Ovary (tissue), 9 donors: Measurements from ENCODE around the gene AQP2. TPM values are rescaled to one million over a fixed set of nuclear protein-coding genes. Genes with fewer than 3 reads are reported as not detected.

Experiments
- DNase-seq, 5 donors: peaks; one replicate each; pipeline ENCODE4 v3.0.0-alpha.2; 2019 to 2020
- H3K27ac ChIP-seq, 2 donors: fragments of 200-600 bp; one replicate each; pipeline versions ENCODE4 v1.5.1 to v1.8.0; 2019 to 2022
- H3K27me3 ChIP-seq: fragments of 200-600 bp; one replicate; pipeline ENCODE4 v1.8.0; 2022
- H3K36me3 ChIP-seq: fragments of 200-600 bp; sonication (generic); one replicate; pipeline ENCODE4 v1.5.1; 2019
- H3K4me1 ChIP-seq: one replicate; pipeline ENCODE4 v1.8.1; 2013; ENCODE audit warnings: mild to moderate bottlenecking, moderate library complexity; ENCODE audit not compliant: insufficient read depth
- H3K4me3 ChIP-seq: fragments of 200-600 bp; sonication (generic); one replicate; pipeline ENCODE4 v1.5.1; 2017
- H3K9me3 ChIP-seq, 2 donors: fragments of 200-600 bp in 1 of 2; sonication (generic) in 1 of 2; one replicate each; pipeline versions ENCODE4 v1.5.1 to v1.8.1; 2013 to 2019; ENCODE audit warnings: mild to moderate bottlenecking in 1 of 2, moderate library complexity in 1 of 2
- EP300 ChIP-seq: sonication (generic); formaldehyde crosslinking; IDR thresholded peaks from one replicate; pipeline ENCODE4 v1.6.1; 2017; ENCODE audit warnings: antibody characterized with exemption
- POLR2A ChIP-seq: fragments of 450-650 bp; IDR thresholded peaks from one replicate; pipeline ENCODE4 v1.6.1; 2017; ENCODE audit warnings: antibody characterized with exemption, mild to moderate bottlenecking, moderate library complexity
- WGBS, 3 donors: extraction: QIAGEN DNeasy Blood & Tissue Kit in 1 of 3; methylation state at CpG; one replicate each; pipeline versions ENCODE4 v1.1.5 to v1.1.7; 2013 to 2017; 5-methylcytosine and 5-hydroxymethylcytosine counted together
- intact Hi-C, 4 donors: fragments of 100-400 bp; cut with DNase I; formaldehyde crosslinking; loops; one replicate each; pipeline versions ENCODE4 v1.11.0 to v1.15.1; 2022 to 2023
- polyA plus RNA-seq, 2 donors: library from polyadenylated mRNA; stranded (reverse); fragments of 200-250 nt in 1 of 2; fragments of 350-450 nt in 1 of 2; fragmentation: Illumina TruSeq in 1 of 2; extraction: RNeasy Lipid Tissue Mini Kit (QIAGEN cat#74804) in 1 of 2; gene quantifications; one replicate each; pipeline ENCODE4 v1.2.3, GENCODE V29; 2013 to 2014
- total RNA-seq, 7 donors: library from RNA; depleted of rRNA in 2 of 7; stranded (reverse); fragments of >200 nt in 2 of 7; fragmentation: NEBNext Ultra II Directional in 3 of 7; extraction: Animal tissue kit (Norgen Biotek cat#: 25700) in 3 of 7; gene quantifications; one replicate each; pipeline versions ENCODE4 v1.1.0 to v1.2.4, GENCODE V29; 2016 to 2023
- TF ChIP-seq, protein P1 (sequence below), 3 donors: fragments of 450-650 bp in 2 of 3; fragments of 200-600 bp in 1 of 3; IDR thresholded peaks; one replicate each; pipeline versions ENCODE4 v1.5.1 to v1.8.0; 2016 to 2022; ENCODE audit warnings: antibody characterized with exemption in 3 of 3, mild to moderate bottlenecking in 1 of 3
- donor health status: DM: no; HTN: no; CAD: no; lungs with moderate emphysema.
- donor health status: DM: no; HTN: no; CAD: no.
- donor health status: Bipolar disorder and iron deficiency.
- donor health status: DM: yes; HTN: yes; CAD: no.
- donor health status: DM: no; HTN: no; CAD: no.
- donor health status: DM: yes; HTN: yes; CAD: no.

AQP2 gene
- total and polyA plus RNA-seq, 9 donors = 0.11 to 3.7 (median 2.1) TPM; not detected in 6

DNA sequence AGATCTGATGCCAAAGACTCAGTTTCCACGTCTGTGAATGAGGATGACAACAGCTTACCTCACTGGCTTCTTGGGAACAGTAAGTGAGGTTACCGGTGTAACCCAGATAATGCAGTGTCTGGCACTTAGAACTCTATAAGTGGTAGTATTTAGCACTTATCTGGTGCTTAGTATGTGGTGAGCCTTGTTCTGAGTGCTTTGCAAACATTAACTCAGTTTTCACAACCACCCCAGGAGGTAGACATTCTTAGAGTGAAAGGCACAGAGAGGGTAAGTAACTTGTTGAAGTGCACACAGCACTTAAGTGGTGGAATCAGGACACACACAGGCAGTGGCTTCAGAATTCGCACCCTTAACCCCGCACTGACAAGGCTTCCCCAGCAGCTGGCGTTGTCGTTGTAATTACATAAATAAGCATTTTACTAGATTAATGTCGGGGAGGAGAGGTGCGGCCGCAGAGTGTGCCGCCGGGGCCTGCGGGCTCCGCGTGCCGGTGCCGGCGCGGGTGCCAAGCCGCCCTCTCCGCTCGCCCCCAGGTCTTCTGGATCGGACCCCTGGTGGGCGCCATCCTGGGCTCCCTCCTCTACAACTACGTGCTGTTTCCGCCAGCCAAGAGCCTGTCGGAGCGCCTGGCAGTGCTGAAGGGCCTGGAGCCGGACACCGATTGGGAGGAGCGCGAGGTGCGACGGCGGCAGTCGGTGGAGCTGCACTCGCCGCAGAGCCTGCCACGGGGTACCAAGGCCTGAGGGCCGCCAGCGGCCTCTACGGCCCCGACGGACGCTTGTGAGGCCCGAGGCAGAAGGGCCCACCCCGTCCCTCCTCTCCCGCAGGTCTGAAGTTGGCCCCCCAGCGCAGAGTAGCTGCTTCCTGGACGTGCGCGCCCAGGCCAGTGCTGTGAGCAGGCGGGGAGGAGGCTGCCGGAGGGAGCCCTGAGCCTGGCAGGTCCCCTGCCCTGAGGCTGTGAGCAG, 4.6 kb downstream of the AQP2 start:
- intact Hi-C loops = no loop called here
- H3K36me3 ChIP-seq = no peaks in the 10 kb centered on the region
- no peak for TF ChIP-seq EP300
- TF ChIP-seq, protein P1, sequence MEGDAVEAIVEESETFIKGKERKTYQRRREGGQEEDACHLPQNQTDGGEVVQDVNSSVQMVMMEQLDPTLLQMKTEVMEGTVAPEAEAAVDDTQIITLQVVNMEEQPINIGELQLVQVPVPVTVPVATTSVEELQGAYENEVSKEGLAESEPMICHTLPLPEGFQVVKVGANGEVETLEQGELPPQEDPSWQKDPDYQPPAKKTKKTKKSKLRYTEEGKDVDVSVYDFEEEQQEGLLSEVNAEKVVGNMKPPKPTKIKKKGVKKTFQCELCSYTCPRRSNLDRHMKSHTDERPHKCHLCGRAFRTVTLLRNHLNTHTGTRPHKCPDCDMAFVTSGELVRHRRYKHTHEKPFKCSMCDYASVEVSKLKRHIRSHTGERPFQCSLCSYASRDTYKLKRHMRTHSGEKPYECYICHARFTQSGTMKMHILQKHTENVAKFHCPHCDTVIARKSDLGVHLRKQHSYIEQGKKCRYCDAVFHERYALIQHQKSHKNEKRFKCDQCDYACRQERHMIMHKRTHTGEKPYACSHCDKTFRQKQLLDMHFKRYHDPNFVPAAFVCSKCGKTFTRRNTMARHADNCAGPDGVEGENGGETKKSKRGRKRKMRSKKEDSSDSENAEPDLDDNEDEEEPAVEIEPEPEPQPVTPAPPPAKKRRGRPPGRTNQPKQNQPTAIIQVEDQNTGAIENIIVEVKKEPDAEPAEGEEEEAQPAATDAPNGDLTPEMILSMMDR (IDR thresholded peaks at IDR 0.05) = no peak
- no peak for TF ChIP-seq POLR2A
- WGBS, 3 donors = 26 to 36% (median 29%) methylated on average over 45 to 53 of the region's 53 CpGs
- H3K4me1 ChIP-seq = no peaks in the 10 kb centered on the region
- H3K27ac ChIP-seq = no peak overlapping the region
- no peak overlapping the region for H3K4me3 ChIP-seq
- no peaks in the 10 kb centered on the region for H3K27me3 ChIP-seq
- H3K9me3 ChIP-seq = no peaks in the 10 kb centered on the region
- DNase-seq = peak in 1 of 5 donors; percentile 29

DNA sequence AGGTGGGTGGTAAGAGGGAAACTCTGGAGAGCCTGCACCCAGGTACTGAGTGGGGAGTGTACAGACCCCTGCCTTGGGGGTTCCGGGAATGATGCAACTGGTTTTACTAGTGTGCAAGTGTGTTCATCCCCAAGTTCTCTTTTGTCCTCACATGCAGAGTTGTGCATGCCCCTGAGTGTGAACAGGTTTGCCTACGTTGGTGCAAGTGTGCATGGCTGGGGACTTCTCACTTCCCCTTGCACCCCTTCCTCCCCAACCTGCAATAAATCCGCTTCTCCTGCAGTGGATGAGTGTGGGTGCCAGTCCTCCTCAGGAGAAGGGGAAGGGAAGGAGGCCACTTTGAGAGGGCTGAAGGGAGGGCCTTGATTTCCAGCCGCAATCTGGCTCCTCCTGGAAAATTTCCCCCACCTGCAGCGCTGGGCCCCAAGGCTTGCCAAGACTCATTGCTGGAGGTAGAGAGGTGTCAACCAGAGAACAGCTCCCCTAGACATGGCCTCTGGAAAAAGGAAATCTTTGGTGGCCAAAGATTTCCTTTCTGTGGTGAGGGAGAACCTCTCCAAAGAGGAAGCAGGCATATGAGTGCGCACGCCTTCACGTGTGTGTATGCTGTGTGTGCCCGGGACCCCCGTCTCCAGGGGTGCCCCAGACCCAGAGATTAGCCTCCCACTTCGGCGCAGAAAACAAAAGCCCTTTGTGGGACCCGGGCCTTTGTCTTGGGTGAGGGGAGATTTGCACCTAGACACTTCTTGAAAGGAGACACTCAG, 5.5 kb downstream of the AQP2 start:
- Histone ChIP-seq H3K36me3 (no peaks in the 10 kb centered on the region), H3K4me1 (no peaks in the 10 kb centered on the region), H3K9me3 (no peaks in the 10 kb centered on the region), H3K27me3 (peaks cover 2% of the 10 kb centered on the region), H3K27ac (no peak overlapping the region), H3K4me3 (no peak overlapping the region)
- TF ChIP-seq, protein P1 (IDR thresholded peaks at IDR 0.05) = no peak
- TF ChIP-seq POLR2A = no peak
- no peak for TF ChIP-seq EP300
- WGBS, 3 donors = 77 to 84% (median 79%) methylated on average over 13 of the region's 13 CpGs
- peak in 1 of 5 donors; percentile 21 for DNase-seq
- intact Hi-C loops = no loop called here

GRCh38 chr12:49956663-49957569, 6.4 kb downstream of the AQP2 start:
- TF ChIP-seq, protein P1 (IDR thresholded peaks at IDR 0.05) = no peak
- no peak for TF ChIP-seq POLR2A
- TF ChIP-seq EP300 = no peak
- H3K27me3 ChIP-seq = peaks cover 4% of the 10 kb centered on the region
- WGBS, 3 donors = 89 to 94% (median 90%) methylated on average over 6 of the region's 6 CpGs

DNA sequence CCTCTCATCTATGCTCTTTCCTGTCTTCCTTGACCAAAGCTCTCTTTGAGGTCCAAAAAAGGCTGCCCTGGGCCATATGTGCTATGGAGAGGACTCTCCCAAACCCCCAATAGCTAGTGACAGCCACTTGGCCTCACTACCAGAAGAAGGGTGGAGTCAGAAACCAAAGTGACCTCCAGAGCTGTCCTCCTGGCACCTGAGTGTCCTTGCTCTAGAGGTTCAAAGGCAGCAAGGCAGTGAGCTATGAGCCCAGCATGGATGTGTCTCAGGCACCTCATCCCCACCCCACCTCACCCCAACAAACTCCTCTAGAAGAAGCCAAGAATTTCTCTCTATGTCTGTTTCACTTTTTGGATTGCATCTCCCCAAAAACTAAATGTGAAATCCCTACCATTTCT, 7.0 kb downstream of the AQP2 start:
- peaks cover 3% of the 10 kb centered on the region for H3K4me1 ChIP-seq
- intact Hi-C loops = no loop called here
- H3K36me3 ChIP-seq = no peaks in the 10 kb centered on the region
- H3K27me3 ChIP-seq = peaks cover 4% of the 10 kb centered on the region
- TF ChIP-seq, protein P1 (IDR thresholded peaks at IDR 0.05) = no peak
- TF ChIP-seq EP300 = no peak
- TF ChIP-seq POLR2A = no peak
- DNase-seq = no peak
- no peak overlapping the region for H3K27ac ChIP-seq
- H3K9me3 ChIP-seq = no peaks in the 10 kb centered on the region
- H3K4me3 ChIP-seq = no peak overlapping the region

More at GRCh38 chr12:49956663-49957569, 6.4 kb downstream of the AQP2 start:
- Histone ChIP-seq H3K9me3 (no peaks in the 10 kb centered on the region), H3K27ac (no peak overlapping the region), H3K4me3 (no peak overlapping the region), H3K4me1 (peaks cover 3% of the 10 kb centered on the region), H3K36me3 (no peaks in the 10 kb centered on the region)
- DNase-seq = no peak
- intact Hi-C loops = no loop called here
